IMR-90 (cell line): Measurements from ENCODE around the gene SMYD2. TPM values are rescaled to one million over a fixed set of nuclear protein-coding genes. Genes with fewer than 3 reads are reported as not detected.

Experiments used
- ATAC-seq: fragments of 200-7000 bp; cut with Tn5 transposase; 2 replicates; pipeline ENCODE4 v1.9.1; 2020; ENCODE audit warnings: low read depth, mild to moderate bottlenecking, moderate library complexity
- BruUV-seq: library from RNA; stranded (reverse); fragments of 400-500 nt; replicated peaks from 2 replicates; lab custom pipeline; 2021; lab: Mats Ljungman, UMichigan
- CTCF ChIA-PET: fragments of 300-600 bp; formaldehyde crosslinking; extraction: SDS; loops from one replicate; lab custom pipeline; 2021; ENCODE audit warnings: antibody characterized with exemption; lab: Yijun Ruan, JAX
- POLR2A ChIA-PET: fragments of 300-600 bp; sonication (Branson Sonifier 250); formaldehyde crosslinking; loops from one replicate; lab custom pipeline; 2022; ENCODE audit warnings: antibody characterized with exemption; ENCODE audit not compliant: unreplicated experiment; lab: Charles Lee
- DNase-seq: peaks from one replicate; pipeline ENCODE4 v3.0.0; 2013
- H2AFZ ChIP-seq: replicated peaks from 2 replicates; pipeline ENCODE3; 2013; ENCODE audit warnings: low read length, mild to moderate bottlenecking; ENCODE audit not compliant: poor library complexity
- H2AK5ac ChIP-seq: 2 replicates; pipeline ENCODE4 v1.6.1; 2013; ENCODE audit warnings: low read depth, low read length, inconsistent platforms
- H2AK9ac ChIP-seq: replicated peaks from 2 replicates; pipeline ENCODE3; 2013; ENCODE audit warnings: mild to moderate bottlenecking, low read depth, low read length, moderate library complexity; ENCODE audit not compliant: poor library complexity
- H2BK120ac ChIP-seq: 2 replicates; pipeline ENCODE4 v1.6.1; 2013; ENCODE audit warnings: low read depth, low read length, inconsistent platforms
- H2BK15ac ChIP-seq: 3 replicates; pipeline ENCODE4 v1.6.1; 2013; ENCODE audit warnings: low read depth, low read length, inconsistent platforms
- H2BK20ac ChIP-seq: 2 replicates; pipeline ENCODE4 v1.6.1; 2013; ENCODE audit warnings: low read depth, mild to moderate bottlenecking, inconsistent platforms, low read length, moderate library complexity
- H2BK5ac ChIP-seq: 2 replicates; pipeline ENCODE4 v1.6.1; 2013; ENCODE audit warnings: mild to moderate bottlenecking, low read depth, low read length, inconsistent platforms; ENCODE audit not compliant: poor library complexity, severe bottlenecking
- H3K14ac ChIP-seq: replicated peaks from 2 replicates; pipeline ENCODE4 v1.6.1; 2013; ENCODE audit warnings: low read depth, low read length, inconsistent platforms
- H3K18ac ChIP-seq: 2 replicates; pipeline ENCODE4 v1.6.1; 2013; ENCODE audit warnings: low read depth, low read length, control low read depth
- H3K23ac ChIP-seq: 2 replicates; pipeline ENCODE4 v1.6.1; 2013; ENCODE audit warnings: low read depth, low read length, inconsistent platforms
- H3K27ac ChIP-seq: 2 replicates; pipeline ENCODE4 v1.5.1; 2013; ENCODE audit warnings: mild to moderate bottlenecking, control low read depth, low read length; ENCODE audit not compliant: insufficient read depth
- H3K27me3 ChIP-seq: 2 replicates; pipeline ENCODE4 v1.6.1; 2013; ENCODE audit warnings: low read length; ENCODE audit not compliant: control insufficient read depth, insufficient read depth
- H3K36me3 ChIP-seq: 2 replicates; pipeline ENCODE4 v1.6.1; 2013; ENCODE audit warnings: low read length, mixed read lengths; ENCODE audit not compliant: control insufficient read depth, insufficient read depth
- H3K4ac ChIP-seq: 2 replicates; pipeline ENCODE4 v1.6.1; 2013; ENCODE audit warnings: low read depth, low read length, inconsistent platforms
- H3K4me1 ChIP-seq: 2 replicates; pipeline ENCODE4 v1.6.1; 2013; ENCODE audit warnings: low read length, mixed read lengths; ENCODE audit not compliant: control insufficient read depth, insufficient read depth
- H3K4me2 ChIP-seq: 2 replicates; pipeline ENCODE4 v1.6.1; 2013; ENCODE audit warnings: low read depth, mild to moderate bottlenecking, control low read depth, low read length, moderate library complexity
- H3K4me3 ChIP-seq: 2 replicates; pipeline ENCODE4 v1.5.1; 2013; ENCODE audit warnings: low read depth, mild to moderate bottlenecking, control low read depth, low read length, moderate library complexity; ENCODE audit not compliant: insufficient read depth
- H3K56ac ChIP-seq: 2 replicates; pipeline ENCODE4 v1.6.1; 2013; ENCODE audit warnings: low read length, inconsistent platforms; ENCODE audit not compliant: insufficient read depth; ENCODE audit errors: extremely low read depth
- H3K79me1 ChIP-seq, 2 experiments: 2 replicates each; pipeline ENCODE4 v1.6.1; 2013; ENCODE audit warnings: low read length in 2 of 2, inconsistent platforms in 1 of 2, low read depth in 1 of 2
- H3K9ac ChIP-seq: 2 replicates; pipeline ENCODE4 v1.6.1; 2013; ENCODE audit warnings: low read depth, low read length, control low read depth
- H3K9me1 ChIP-seq: 2 replicates; pipeline ENCODE4 v1.6.1; 2013; ENCODE audit warnings: low read length, inconsistent platforms; ENCODE audit not compliant: insufficient read depth
- H3K9me3 ChIP-seq: 2 replicates; pipeline ENCODE4 v1.6.1; 2013; ENCODE audit warnings: low read length; ENCODE audit not compliant: control insufficient read depth, insufficient read depth
- H4K20me1 ChIP-seq: 2 replicates; pipeline ENCODE4 v1.6.1; 2013; ENCODE audit warnings: low read length, inconsistent platforms; ENCODE audit not compliant: insufficient read depth
- H4K5ac ChIP-seq: 2 replicates; pipeline ENCODE4 v1.6.1; 2013; ENCODE audit warnings: mild to moderate bottlenecking, low read depth, low read length, control low read depth
- H4K8ac ChIP-seq, 2 experiments: 2 replicates each; pipeline ENCODE4 v1.6.1; 2013; ENCODE audit warnings: low read depth in 2 of 2, low read length in 2 of 2, control low read depth in 1 of 2, inconsistent platforms in 1 of 2
- H4K91ac ChIP-seq: 2 replicates; pipeline ENCODE4 v1.6.1; 2013; ENCODE audit warnings: low read depth, low read length, inconsistent platforms; ENCODE audit not compliant: insufficient read depth
- BHLHE40 ChIP-seq: fragments of 150-350 bp; IDR thresholded peaks from 2 replicates; pipeline ENCODE4 v1.6.1; 2016; ENCODE audit warnings: mild to moderate bottlenecking, low read depth, low read length
- CEBPB ChIP-seq: IDR thresholded peaks from 2 replicates; pipeline ENCODE4 v1.6.1; 2012; ENCODE audit warnings: low read depth, low read length, improper control_type of control experiment
- CHD1 ChIP-seq: IDR thresholded peaks from 2 replicates; pipeline ENCODE4 v1.6.1; 2012; ENCODE audit warnings: low read depth, low read length, improper control_type of control experiment
- FOS ChIP-seq: fragments of 150-350 bp; IDR thresholded peaks from 2 replicates; pipeline ENCODE4 v1.6.1; 2016; ENCODE audit warnings: low read depth, low read length
- MAFK ChIP-seq: IDR thresholded peaks from 2 replicates; pipeline ENCODE4 v1.6.1; 2012; ENCODE audit warnings: low read depth, low read length, improper control_type of control experiment
- MAZ ChIP-seq: IDR thresholded peaks from 2 replicates; pipeline ENCODE4 v1.6.1; 2012; ENCODE audit warnings: low read depth, mild to moderate bottlenecking, low read length, improper control_type of control experiment, moderate library complexity, borderline replicate concordance
- POLR2A ChIP-seq: IDR thresholded peaks from 2 replicates; pipeline ENCODE4 v1.6.1; 2012; ENCODE audit warnings: mild to moderate bottlenecking, low read depth, low read length
- RAD21 ChIP-seq: IDR thresholded peaks from 2 replicates; pipeline ENCODE4 v1.6.1; 2012; ENCODE audit warnings: low read length, improper control_type of control experiment
- RCOR1 ChIP-seq: IDR thresholded peaks from 2 replicates; pipeline ENCODE4 v1.6.1; 2012; ENCODE audit warnings: mild to moderate bottlenecking, low read length, improper control_type of control experiment; ENCODE audit not compliant: insufficient replicate concordance
- RFX5 ChIP-seq: IDR thresholded peaks from 2 replicates; pipeline ENCODE4 v1.8.0; 2012; ENCODE audit warnings: low read depth, mild to moderate bottlenecking, low read length, moderate library complexity
- SMC3 ChIP-seq: fragments of 150-350 bp; IDR thresholded peaks from 2 replicates; pipeline ENCODE4 v1.6.1; 2016; ENCODE audit warnings: low read depth, mild to moderate bottlenecking, antibody characterized with exemption, low read length, moderate library complexity
- WGBS, 2 experiments: methylation state at CpG; one replicate each; pipeline versions ENCODE4 v1.1.5 to v1.1.7; 2013; ENCODE audit warnings: missing lambda C conversion rate in 2 of 2; ENCODE audit not compliant: insufficient read length in 1 of 2; ENCODE audit errors: extremely low coverage in 2 of 2; 5-methylcytosine and 5-hydroxymethylcytosine counted together
- dilution Hi-C: fragments of 300-500 bp; cut with HindIII; formaldehyde crosslinking; loops from one replicate; pipeline ENCODE4 v1.14.3; 2018; ENCODE audit warnings: low sequenced_read_pairs; ENCODE audit not compliant: unreplicated experiment
- in situ Hi-C: fragments of 300-500 bp; cut with MboI; formaldehyde crosslinking; loops from 3 replicates; pipeline ENCODE4 v1.14.3; 2019; ENCODE audit warnings: low sequenced_read_pairs, inconsistent platforms, mixed read lengths
- intact Hi-C: fragments of 100-400 bp; cut with micrococcal nuclease; formaldehyde crosslinking; loops from 2 replicates; pipeline ENCODE4 v1.10.0; 2022
- polyA plus RNA-seq, 3 experiments: library from polyadenylated mRNA; depleted of rRNA; stranded (reverse); fragments of >200 nt; gene quantifications; 2 replicates each; pipeline ENCODE4 v1.2.3, GENCODE V29; 2012; ENCODE audit warnings: low replicate concordance in 1 of 3
- total RNA-seq: library from RNA; depleted of rRNA; stranded (reverse); fragments of >200 nt; gene quantifications from 2 replicates; pipeline ENCODE4 v1.2.3, GENCODE V29; 2012
- TF ChIP-seq, protein P1 (sequence below): conservative IDR thresholded peaks from 2 replicates; pipeline ENCODE4 v1.5.1; 2012; ENCODE audit warnings: mild to moderate bottlenecking, low read depth, low read length, improper control_type of control experiment
- TF ChIP-seq, protein P2 (sequence below): fragments of 150-350 bp; IDR thresholded peaks from 2 replicates; pipeline ENCODE4 v1.6.1; 2017; ENCODE audit warnings: mild to moderate bottlenecking, antibody characterized with exemption, low read length, low read depth

The SMYD2 gene
- total and polyA plus RNA-seq, 2 of the 4 experiments (the other 2 are of a cell fraction): 32.7 to 61.7 TPM

DNA sequence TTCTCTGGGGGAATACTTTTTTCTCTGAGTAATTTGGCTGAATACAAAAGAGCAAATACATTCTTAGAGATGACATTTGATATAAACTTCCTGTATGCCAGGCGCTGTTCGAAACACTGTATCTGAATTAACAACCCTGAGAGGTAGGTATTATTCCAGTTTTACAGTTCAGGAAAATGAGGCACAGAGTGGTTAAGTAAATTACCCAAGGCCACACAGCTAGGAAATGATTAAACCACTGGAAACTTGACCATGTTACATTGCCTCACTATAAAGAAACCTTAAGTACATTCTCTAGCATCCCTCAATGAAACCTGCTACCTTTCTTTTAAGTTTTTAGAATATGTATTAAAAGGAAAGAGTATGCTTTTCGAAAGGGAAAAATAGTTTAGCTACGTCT, 54.6 kb downstream of the SMYD2 start:
- Histone ChIP-seq H3K4me1 (peaks cover 13% of the 10 kb centered on the region), H2BK120ac (no peak overlapping the region), H3K18ac (no peak overlapping the region), H2BK5ac (no peak overlapping the region), H3K4me2 (no peak overlapping the region), H3K56ac (no peak overlapping the region), H3K9me1 (peaks cover 12% of the 10 kb centered on the region), H4K91ac (no peak overlapping the region), H3K4ac (no peak overlapping the region), H3K27me3 (no peaks in the 10 kb centered on the region), H4K8ac (no peak overlapping the region), H3K9me3 (no peaks in the 10 kb centered on the region), H4K20me1 (no peaks in the 10 kb centered on the region; the same call in 1 of the 2 replicates), H3K14ac (no peak overlapping the region), H2AFZ (no peak overlapping the region), H3K23ac (no peak overlapping the region), H3K4me3 (no peak overlapping the region), H2BK20ac (no peak overlapping the region), H3K36me3 (peaks cover 4% of the 10 kb centered on the region), H2BK15ac (no peak overlapping the region), H3K9ac (no peak overlapping the region), H2AK9ac (no peak overlapping the region), H2AK5ac (no peak overlapping the region), H4K5ac (no peak overlapping the region), H3K79me1 (peaks cover 0 to 31% of the 10 kb centered on the region in 2 experiments; a peak in 2 of 4 replicates), H3K27ac (no peak overlapping the region)
- no CpG with 5 or more reads among the region's 4 CpGs for WGBS, 2 experiments
- no TSS peak for BruUV-seq
- dilution Hi-C loops (no loop called here), intact Hi-C loops (loop anchor here (10.0 kb wide), 2 partner anchors 219 to 809 kb away; partner anchors contain the start of gene PTPN14), in situ Hi-C loops (no loop called here)
- ATAC-seq: no peak
- ChIA-PET POLR2A (no interaction called here), CTCF (interaction anchor here (1.0 kb wide), 1 partner anchor 250 kb away, joined by 3 read pairs; no protein-coding TSS in a partner anchor)
- no peak for DNase-seq
- TF ChIP-seq CHD1 (no peak), RFX5 (no peak), FOS (no peak), RAD21 (no peak), SMC3 (no peak), BHLHE40 (no peak), MAZ (no peak), MAFK (no peak), RCOR1 (no peak), POLR2A (no peak), CEBPB (no peak)
- TF ChIP-seq, protein P1, sequence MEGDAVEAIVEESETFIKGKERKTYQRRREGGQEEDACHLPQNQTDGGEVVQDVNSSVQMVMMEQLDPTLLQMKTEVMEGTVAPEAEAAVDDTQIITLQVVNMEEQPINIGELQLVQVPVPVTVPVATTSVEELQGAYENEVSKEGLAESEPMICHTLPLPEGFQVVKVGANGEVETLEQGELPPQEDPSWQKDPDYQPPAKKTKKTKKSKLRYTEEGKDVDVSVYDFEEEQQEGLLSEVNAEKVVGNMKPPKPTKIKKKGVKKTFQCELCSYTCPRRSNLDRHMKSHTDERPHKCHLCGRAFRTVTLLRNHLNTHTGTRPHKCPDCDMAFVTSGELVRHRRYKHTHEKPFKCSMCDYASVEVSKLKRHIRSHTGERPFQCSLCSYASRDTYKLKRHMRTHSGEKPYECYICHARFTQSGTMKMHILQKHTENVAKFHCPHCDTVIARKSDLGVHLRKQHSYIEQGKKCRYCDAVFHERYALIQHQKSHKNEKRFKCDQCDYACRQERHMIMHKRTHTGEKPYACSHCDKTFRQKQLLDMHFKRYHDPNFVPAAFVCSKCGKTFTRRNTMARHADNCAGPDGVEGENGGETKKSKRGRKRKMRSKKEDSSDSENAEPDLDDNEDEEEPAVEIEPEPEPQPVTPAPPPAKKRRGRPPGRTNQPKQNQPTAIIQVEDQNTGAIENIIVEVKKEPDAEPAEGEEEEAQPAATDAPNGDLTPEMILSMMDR: no peak
- TF ChIP-seq, protein P2, sequence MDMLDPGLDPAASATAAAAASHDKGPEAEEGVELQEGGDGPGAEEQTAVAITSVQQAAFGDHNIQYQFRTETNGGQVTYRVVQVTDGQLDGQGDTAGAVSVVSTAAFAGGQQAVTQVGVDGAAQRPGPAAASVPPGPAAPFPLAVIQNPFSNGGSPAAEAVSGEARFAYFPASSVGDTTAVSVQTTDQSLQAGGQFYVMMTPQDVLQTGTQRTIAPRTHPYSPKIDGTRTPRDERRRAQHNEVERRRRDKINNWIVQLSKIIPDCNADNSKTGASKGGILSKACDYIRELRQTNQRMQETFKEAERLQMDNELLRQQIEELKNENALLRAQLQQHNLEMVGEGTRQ: no peak
